Lower leg skin (tissue), 3 donors: ENCODE results near the gene TAT.

Experiments
- CTCF ChIP-seq, 3 donors: fragments of 450-650 bp; IDR thresholded peaks; one replicate each; pipeline ENCODE4 v1.5.1; 2016; ENCODE audit warnings: antibody characterized with exemption in 3 of 3, mild to moderate bottlenecking in 3 of 3, moderate library complexity in 2 of 3
- POLR2A ChIP-seq, 2 donors: fragments of 450-650 bp; IDR thresholded peaks; one replicate each; pipeline ENCODE4 v1.6.1; 2016 to 2017; ENCODE audit warnings: antibody characterized with exemption in 2 of 2, mild to moderate bottlenecking in 1 of 2, moderate library complexity in 1 of 2

DNA sequence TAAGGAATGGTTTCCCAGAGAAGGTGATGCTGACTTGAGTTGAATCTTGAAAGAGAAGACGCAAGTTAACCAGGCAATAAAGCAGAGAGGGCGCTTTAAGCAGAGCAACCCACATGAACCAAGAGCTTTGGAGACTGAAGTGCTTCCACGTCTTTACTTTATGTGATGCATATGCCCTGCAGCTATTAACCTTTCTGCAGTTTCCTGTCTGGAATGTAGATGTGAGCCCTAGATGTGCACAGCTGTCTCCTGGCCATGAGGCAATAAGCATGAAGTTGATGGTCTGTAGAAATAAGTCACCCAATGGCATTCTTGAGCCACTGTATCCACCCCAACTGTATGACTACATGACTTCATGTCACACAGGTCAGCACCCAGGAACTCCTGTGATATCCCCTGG, 56.3 kb downstream of the TAT start:
- TF ChIP-seq CTCF (IDR thresholded peaks at IDR 0.05) (no peak), POLR2A (IDR thresholded peaks at IDR 0.05) (no peak)
